Measurements from ENCODE around the gene ABCG5.
A peak's percentile ranks its signal among the peaks of the same experiment; 100 is the strongest.

Gene ABCG5

DNA sequence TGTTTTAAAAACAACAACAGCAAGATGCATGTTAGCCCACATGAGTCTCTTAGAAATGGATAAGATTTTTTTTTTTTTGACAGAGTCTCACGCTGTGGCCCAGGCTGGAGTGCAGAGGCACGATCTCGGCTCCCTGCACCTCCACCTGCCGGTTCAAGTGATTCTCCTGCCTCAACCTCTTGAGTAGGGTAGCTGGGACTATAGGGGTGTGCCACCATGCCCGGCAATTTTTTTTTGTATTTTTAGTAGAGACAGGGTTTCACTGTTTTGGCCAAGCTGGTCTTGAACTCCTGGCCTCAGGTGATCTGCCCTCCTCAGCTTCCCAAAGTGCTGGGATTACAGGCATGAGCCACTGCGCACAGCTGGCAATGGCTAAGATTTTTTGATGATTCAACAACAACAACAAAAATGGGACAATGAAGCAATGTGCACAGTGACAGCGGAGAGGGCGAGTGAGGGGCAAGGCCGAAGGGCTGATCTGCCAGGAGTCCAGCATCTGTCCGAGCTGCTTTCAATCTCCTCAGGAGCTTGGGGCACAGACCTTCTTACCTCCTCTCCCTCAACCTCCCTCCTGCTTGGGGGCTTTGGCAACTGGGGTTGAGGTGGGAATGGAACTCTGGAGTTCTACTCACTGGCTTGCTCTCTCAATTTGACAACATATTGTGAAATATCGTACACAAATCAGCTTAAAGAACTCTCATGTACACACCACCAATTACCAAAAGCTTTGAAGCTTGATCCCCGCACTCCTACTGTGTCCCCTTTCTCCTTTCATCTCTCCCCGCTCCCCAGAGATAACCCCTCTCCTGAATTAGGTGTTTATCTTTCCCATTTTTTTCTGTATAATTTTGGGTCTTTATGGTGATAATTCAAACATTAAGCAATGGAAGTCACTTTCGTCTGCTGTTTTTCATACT is 3.6 kb upstream of the ABCG5 start:
- no peak for DNase-seq (ENCODE audit: low spot score)

DNA sequence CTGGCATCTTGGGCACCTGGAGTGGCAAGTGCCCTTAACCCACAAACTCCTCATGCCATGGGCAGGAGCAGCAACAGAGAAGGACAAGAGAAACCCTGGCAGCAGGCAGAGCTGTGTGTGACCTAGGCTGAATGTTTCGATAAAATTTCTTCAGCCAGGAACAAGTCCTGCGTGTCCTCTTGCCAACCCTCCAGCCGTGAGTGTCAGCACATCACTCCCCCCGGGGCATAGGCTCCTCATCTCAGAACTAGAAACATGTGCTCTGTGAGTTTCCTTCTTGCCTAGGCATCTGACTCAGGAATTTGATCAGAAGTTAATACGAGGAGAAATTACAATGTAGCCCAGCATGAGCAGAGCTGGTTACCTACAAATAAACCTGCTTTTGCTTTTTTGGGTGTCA is 2.3 kb upstream of the ABCG5 start:
- peak; percentile 5 for DNase-seq (ENCODE audit: low spot score)

GRCh38 chr2:43839776-43840564 is 1.3 kb upstream of the ABCG5 start:
- DNase-seq (ENCODE audit: low spot score), result no peak

DNA sequence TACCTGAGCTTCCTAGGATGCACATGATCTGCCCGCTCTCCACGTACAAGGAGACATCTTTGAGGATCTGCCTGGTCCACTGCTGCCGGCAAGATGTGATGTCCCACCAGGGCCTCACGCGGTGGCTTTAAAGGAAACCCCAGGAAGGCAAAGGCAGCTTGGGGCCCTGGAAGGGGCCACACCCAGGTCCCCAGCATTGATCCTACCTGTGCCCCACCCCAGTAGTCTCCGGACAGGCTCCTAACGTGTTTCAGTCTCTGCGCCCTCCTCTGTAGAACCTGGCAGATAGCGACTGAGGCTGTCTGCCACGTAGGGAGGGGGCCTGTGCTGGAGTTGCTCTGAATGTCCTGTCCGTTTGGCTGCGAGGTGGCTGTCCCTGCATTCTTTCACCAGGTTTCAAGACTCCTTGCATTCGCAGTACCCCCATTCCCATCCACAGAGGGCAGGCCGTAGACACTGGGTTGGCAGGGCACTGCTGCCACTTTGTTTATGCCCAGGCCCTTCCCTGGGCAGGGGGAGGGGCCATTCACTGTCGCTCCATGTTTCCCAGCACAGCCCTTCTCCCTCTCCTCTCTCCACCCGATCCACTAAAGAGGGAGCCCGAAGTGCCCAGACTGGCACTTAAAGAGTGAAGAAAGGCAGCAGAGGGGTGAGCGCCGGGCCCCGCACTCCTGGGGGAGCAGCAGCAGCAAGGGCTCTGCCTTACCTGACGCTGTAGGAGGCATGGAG is 644 bp downstream of the ABCG5 start:
- no peak for DNase-seq (ENCODE audit: low spot score)

GRCh38 chr2:43837033-43837432 is 1.6 kb downstream of the ABCG5 start:
- no peak for DNase-seq (ENCODE audit: low spot score)

DNA sequence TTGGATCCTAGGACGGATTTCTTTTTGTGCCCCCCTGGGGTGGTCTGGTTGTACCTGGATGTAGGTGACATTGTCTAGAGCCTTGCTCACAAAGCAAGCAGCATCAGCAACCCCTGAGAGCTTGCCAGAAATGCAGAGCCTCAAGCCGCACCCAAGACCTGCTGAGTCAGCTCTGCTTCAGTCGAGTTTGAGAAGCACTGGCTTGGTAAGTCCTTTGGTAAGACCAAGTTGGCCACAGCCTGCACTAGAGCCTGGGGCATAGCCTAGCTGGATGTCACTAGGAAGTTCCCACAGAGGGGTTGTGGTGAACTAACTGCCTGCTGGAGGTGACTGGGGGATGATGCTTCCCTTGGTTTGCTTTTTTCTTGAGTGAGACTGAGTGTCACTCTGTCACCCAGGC is 6.2 kb downstream of the ABCG5 start:
- DNase-seq (ENCODE audit: low spot score), result no peak

DNA sequence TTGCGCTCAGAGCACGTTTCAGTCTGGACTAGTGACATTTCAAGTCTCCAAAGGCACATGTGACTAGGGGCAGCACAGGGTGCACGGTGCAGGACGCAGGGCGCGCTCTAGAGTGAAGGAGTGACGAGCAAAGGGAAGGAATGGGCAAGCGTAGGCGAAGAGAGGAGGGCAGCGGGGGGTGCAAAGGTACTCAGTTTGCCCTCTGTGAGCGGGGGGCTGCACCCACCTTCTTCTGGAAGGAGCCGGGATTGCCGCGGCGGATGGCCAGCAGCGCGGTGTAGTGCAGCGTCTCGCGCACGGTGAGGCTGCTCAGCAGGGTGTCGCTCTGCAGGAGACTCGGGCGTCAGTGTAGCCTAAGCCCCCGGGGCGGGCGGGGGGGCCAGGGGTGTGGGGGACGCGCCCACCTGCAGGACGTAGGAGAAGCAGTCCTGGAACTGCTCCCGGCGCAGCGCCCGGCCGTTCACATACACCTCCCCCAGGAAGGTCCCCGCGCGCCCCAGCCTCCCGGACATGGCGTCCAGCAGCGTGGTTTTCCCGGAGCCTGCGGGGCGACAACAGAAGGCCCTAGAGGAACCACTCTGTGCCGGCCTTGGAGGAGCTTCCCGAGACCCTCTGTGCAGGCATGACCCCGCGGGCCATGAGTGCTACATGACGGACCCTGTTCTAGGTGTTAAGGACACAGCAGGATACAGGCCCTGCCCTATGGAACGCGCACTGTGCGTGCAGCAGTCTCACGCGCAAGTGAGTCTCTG is 6.9 kb downstream of the ABCG5 start:
- no peak for DNase-seq (ENCODE audit: low spot score)

GRCh38 chr2:43826305-43827250 is 12.1 kb downstream of the ABCG5 start:
- DNase-seq (ENCODE audit: low spot score), result no peak

- DNase-seq (ENCODE audit: low spot score), result no peak
These were observed 12.8 kb downstream of the ABCG5 start for GRCh38 chr2:43825841-43826240.

DNA sequence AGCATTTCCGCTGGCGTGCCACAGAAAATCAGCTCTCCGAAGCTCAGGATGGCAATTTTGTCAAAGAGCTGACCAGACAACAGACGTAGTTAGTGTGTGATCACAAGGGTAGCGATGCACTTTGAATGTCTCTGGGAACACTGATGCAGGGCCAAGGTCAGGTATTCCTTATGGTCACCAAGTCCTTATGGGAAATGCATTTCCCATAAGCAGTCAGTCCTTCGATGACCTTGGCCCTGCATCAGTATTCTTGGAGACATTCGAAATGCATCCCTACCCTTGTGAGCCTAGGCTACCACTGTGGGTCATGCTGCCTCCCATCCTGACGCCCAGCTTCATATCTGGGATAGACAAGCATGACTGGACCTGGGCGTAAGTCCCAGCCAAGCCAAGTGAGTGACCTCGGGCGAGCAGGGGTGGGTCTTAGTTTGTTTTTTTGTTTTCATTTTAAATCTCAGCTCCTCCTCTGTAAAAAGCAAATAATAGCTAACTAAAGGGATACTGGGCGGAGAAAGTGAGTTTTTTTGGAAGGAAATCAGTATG is 13.6 kb downstream of the ABCG5 start:
- DNase-seq (ENCODE audit: low spot score), result no peak

- DNase-seq (ENCODE audit: low spot score), result no peak
These were observed 14.1 kb downstream of the ABCG5 start for GRCh38 chr2:43824512-43824911.

- DNase-seq (ENCODE audit: low spot score), result no peak
These were observed 14.9 kb downstream of the ABCG5 start for GRCh38 chr2:43823751-43824150.

DNA sequence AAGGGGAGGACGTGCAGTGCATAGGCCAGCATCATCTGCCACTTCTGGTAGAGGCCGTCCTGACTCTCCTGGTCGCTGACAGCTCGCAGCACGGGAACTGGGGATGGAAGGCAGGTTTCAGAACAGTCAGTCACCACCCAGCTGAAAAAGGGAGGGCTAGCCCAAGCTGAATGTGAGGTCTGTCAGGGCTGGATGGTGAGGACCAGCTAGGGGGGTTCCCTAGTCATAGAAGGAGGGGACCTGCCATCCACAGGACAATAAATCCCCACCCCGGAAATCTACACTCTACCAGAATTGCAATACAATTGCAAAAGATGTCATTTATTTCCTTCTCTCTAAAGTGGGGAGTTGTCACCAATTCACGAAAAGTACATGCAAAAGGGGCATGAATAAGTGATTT is 15.8 kb downstream of the ABCG5 start:
- no peak for DNase-seq (ENCODE audit: low spot score)

GRCh38 chr2:43819491-43820163 is 19.0 kb downstream of the ABCG5 start:
- no peak for DNase-seq (ENCODE audit: low spot score)

GRCh38 chr2:43818761-43819160 is 19.9 kb downstream of the ABCG5 start:
- no peak for DNase-seq (ENCODE audit: low spot score)

DNA sequence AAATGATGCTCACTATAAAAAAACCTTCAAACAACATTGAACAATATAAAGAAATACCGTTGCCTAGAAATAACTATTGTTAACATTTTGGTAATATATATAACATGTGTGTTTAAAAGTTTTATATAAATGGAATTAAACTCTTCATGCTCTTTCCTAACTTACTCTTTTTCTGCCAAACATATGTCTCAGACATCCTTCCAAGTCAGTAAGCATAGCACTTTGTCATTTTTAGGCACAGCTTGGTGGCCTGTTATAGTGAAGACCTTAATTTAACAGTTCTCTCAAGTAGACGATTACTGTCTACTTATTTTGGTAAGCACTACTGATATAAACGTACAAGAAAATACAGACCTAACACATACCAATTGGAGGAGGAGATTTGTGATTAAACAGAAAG is 23.9 kb downstream of the ABCG5 start:
- DNase-seq (ENCODE audit: low spot score), result no peak

DNA sequence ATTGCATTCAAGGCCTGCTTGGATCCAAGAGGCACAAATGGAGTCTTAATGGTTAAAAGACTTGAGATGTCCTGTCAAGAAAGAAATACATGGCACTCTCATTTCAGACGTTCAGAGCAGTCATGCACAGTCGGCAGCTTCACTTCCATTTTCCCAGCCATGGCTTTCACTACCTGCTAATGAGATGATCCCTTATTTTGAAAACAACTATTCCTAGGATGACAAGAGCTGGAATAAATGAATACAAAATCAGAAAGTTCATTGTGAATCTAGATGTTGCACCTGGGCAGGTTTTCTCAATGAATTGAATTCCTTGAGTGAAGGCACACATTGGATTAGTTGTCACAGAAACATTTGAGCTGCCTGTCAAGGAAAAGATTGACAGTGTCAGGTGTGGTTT is 25.7 kb downstream of the ABCG5 start:
- DNase-seq (ENCODE audit: low spot score), result no peak

DNA sequence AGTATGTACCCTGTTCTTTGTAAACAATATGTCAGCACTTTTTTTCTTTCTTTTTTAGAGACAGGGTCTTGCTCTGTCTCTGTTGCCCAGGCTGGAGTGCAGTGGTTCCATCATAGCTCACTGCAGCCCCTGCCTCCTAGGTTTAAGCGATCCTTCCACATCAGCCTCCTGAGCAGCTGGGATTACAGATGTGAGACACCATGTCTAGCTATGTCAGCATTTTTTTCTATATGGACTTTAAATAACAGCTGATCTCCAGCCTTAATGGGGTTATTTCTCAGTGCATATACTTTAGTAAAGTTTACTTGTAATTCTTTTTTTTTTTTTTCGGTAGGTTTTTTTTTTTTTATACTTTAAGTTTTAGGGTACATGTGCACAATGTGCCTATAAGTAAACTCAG is 26.6 kb downstream of the ABCG5 start:
- no peak for DNase-seq (ENCODE audit: low spot score)

GRCh38 chr2:43810888-43811287 is 27.8 kb downstream of the ABCG5 start:
- no peak for DNase-seq (ENCODE audit: low spot score)

- DNase-seq (ENCODE audit: low spot score), result no peak
These were observed 28.2 kb downstream of the ABCG5 start for GRCh38 chr2:43810452-43810851.

Measured in cerebellar cortex (tissue), 1 donor.